ENCODE data around the gene LRRTM4. TPM values are rescaled to one million over a fixed set of nuclear protein-coding genes. Genes with fewer than 3 reads are reported as not detected.

The LRRTM4 gene
- polyA plus RNA-seq, 3 donors = 1.2 to 1.8 (median 1.8) TPM

GRCh38 chr2:77013457-77013856 lies 508.7 kb downstream of the LRRTM4 start:
- no peak for DNase-seq (ENCODE audit: low read depth in 3 of 3, low spot score in 2 of 3)

- DNase-seq (ENCODE audit: low read depth in 3 of 3, low spot score in 2 of 3) = no peak
These were observed 512.9 kb downstream of the LRRTM4 start for GRCh38 chr2:77009307-77009706.

- DNase-seq (ENCODE audit: low read depth in 3 of 3, low spot score in 2 of 3) = no peak
These were observed 513.3 kb downstream of the LRRTM4 start for GRCh38 chr2:77008853-77009252.

- no peak for DNase-seq (ENCODE audit: low read depth in 3 of 3, low spot score in 2 of 3)
These were observed 514.5 kb downstream of the LRRTM4 start for GRCh38 chr2:77007686-77008085.

GRCh38 chr2:77005522-77005921 lies 516.7 kb downstream of the LRRTM4 start:
- DNase-seq (ENCODE audit: low read depth in 3 of 3, low spot score in 2 of 3) = no peak

GRCh38 chr2:77001895-77002294 lies 520.3 kb downstream of the LRRTM4 start:
- DNase-seq (ENCODE audit: low read depth in 3 of 3, low spot score in 2 of 3) = no peak

GRCh38 chr2:76998704-76999103 lies 523.5 kb downstream of the LRRTM4 start:
- DNase-seq (ENCODE audit: low read depth in 3 of 3, low spot score in 2 of 3) = no peak

- no peak for DNase-seq (ENCODE audit: low read depth in 3 of 3, low spot score in 2 of 3)
These were observed 524.0 kb downstream of the LRRTM4 start for GRCh38 chr2:76998152-76998551.

GRCh38 chr2:76997296-76997695 lies 524.9 kb downstream of the LRRTM4 start:
- no peak for DNase-seq (ENCODE audit: low read depth in 3 of 3, low spot score in 2 of 3)

- DNase-seq (ENCODE audit: low read depth in 3 of 3, low spot score in 2 of 3) = no peak
These were observed 536.6 kb downstream of the LRRTM4 start for GRCh38 chr2:76985387-76986136.

- no peak for DNase-seq (ENCODE audit: low read depth in 3 of 3, low spot score in 2 of 3)
These were observed 537.8 kb downstream of the LRRTM4 start for GRCh38 chr2:76984359-76984758.

- no peak for DNase-seq (ENCODE audit: low read depth in 3 of 3, low spot score in 2 of 3)
These were observed 541.9 kb downstream of the LRRTM4 start for GRCh38 chr2:76980067-76980787.

GRCh38 chr2:76977846-76978727 lies 544.1 kb downstream of the LRRTM4 start:
- no peak for DNase-seq (ENCODE audit: low read depth in 3 of 3, low spot score in 2 of 3)

- DNase-seq (ENCODE audit: low read depth in 3 of 3, low spot score in 2 of 3) = no peak
These were observed 546.4 kb downstream of the LRRTM4 start for GRCh38 chr2:76975752-76976151.

- DNase-seq (ENCODE audit: low read depth in 3 of 3, low spot score in 2 of 3) = no peak
These were observed 548.6 kb downstream of the LRRTM4 start for GRCh38 chr2:76973610-76974009.

- no peak for DNase-seq (ENCODE audit: low read depth in 3 of 3, low spot score in 2 of 3)
These were observed 556.4 kb downstream of the LRRTM4 start for GRCh38 chr2:76965772-76966171.

GRCh38 chr2:76958749-76959148 lies 563.4 kb downstream of the LRRTM4 start:
- peak in 2 of 3 donors; percentile 49 to 56 for DNase-seq (ENCODE audit: low read depth in 3 of 3, low spot score in 2 of 3)

GRCh38 chr2:76953733-76954347 lies 568.3 kb downstream of the LRRTM4 start:
- DNase-seq (ENCODE audit: low read depth in 3 of 3, low spot score in 2 of 3) = peak in 1 of 3 donors; percentile 36

GRCh38 chr2:76946631-76947145 lies 575.5 kb downstream of the LRRTM4 start:
- no peak for DNase-seq (ENCODE audit: low read depth in 3 of 3, low spot score in 2 of 3)

- DNase-seq (ENCODE audit: low read depth in 3 of 3, low spot score in 2 of 3) = no peak
These were observed 581.6 kb downstream of the LRRTM4 start for GRCh38 chr2:76940559-76940958.

All from right renal cortex interstitium (tissue), 3 donors.